Nephron (organoid): Measurements from ENCODE around the gene LRRC8D.

ENCODE experiments used
- H3K27ac Mint-ChIP-seq, 3 experiments: 2 replicates each; pipeline ENCODE4 v1.8.0; 2020; ENCODE audit warnings: mixed read lengths in 3 of 3, mild to moderate bottlenecking in 2 of 3, moderate library complexity in 1 of 3
- H3K27me3 Mint-ChIP-seq: 2 replicates; pipeline ENCODE4 v1.8.0; 2021; ENCODE audit warnings: low read depth, mild to moderate bottlenecking, moderate library complexity, mixed read lengths
- H3K36me3 Mint-ChIP-seq: 2 replicates; pipeline ENCODE4 v1.8.0; 2020; ENCODE audit warnings: low read depth, mixed read lengths
- H3K4me1 Mint-ChIP-seq: 2 replicates; pipeline ENCODE4 v1.8.0; 2020; ENCODE audit warnings: mixed read lengths
- H3K4me3 Mint-ChIP-seq, 3 experiments: 2 replicates each; pipeline ENCODE4 v1.8.0; 2020; ENCODE audit warnings: mild to moderate bottlenecking in 3 of 3, mixed read lengths in 3 of 3, moderate library complexity in 2 of 3
- H3K9me3 Mint-ChIP-seq: 2 replicates; pipeline ENCODE4 v1.8.0; 2020; ENCODE audit warnings: mixed read lengths
- TF ChIP-seq, protein P1 (sequence below), 3 experiments: fragments of 200-600 bp; sonication (generic); IDR thresholded peaks; one replicate each; pipeline ENCODE4 v1.5.0; 2021; ENCODE audit warnings: antibody characterized with exemption in 3 of 3; ENCODE audit not compliant: unreplicated experiment in 3 of 3

The LRRC8D gene

DNA sequence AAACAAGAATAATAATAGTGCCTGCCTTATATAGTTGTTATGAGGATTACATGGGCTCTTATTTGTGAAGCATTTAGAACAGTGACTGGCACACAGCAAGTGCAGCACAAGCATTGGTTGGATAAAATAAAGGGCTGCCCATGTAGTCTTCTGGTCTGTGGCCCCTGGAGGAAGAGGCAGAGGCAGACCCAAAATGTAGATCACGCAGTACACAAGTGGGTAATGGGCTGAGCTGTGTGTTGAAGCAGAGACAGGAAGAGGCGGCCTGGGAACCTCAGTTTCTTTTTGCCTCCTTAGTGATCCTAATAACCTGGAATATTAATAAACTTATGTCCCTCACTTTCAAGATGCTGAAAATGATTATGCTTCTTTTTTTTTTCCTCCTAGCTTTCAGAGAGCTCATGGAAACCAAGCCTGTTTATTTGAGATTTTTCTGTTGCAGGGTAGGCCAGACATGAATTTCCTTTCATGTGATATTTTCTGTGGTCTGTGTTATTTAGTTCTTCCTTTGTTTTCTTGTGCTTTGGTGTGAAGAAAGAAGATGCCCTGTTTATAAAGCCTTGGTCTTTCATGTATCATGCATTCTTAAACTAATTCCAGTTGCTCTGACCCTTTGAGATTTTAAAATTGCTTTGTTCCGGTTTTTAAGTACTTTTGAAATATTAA lies 42.5 kb downstream of the LRRC8D start:
- H3K4me1 Mint-ChIP-seq, result no peaks in the 10 kb centered on the region
- H3K9me3 Mint-ChIP-seq, result no peaks in the 10 kb centered on the region
- H3K4me3 Mint-ChIP-seq, result no peak overlapping the region
- H3K36me3 Mint-ChIP-seq, result peaks cover 19% of the 10 kb centered on the region
- H3K27me3 Mint-ChIP-seq, result no peaks in the 10 kb centered on the region
- TF ChIP-seq, protein P1, sequence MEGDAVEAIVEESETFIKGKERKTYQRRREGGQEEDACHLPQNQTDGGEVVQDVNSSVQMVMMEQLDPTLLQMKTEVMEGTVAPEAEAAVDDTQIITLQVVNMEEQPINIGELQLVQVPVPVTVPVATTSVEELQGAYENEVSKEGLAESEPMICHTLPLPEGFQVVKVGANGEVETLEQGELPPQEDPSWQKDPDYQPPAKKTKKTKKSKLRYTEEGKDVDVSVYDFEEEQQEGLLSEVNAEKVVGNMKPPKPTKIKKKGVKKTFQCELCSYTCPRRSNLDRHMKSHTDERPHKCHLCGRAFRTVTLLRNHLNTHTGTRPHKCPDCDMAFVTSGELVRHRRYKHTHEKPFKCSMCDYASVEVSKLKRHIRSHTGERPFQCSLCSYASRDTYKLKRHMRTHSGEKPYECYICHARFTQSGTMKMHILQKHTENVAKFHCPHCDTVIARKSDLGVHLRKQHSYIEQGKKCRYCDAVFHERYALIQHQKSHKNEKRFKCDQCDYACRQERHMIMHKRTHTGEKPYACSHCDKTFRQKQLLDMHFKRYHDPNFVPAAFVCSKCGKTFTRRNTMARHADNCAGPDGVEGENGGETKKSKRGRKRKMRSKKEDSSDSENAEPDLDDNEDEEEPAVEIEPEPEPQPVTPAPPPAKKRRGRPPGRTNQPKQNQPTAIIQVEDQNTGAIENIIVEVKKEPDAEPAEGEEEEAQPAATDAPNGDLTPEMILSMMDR (IDR thresholded peaks at IDR 0.05; ENCODE audit: unreplicated experiment in 3 of 3), result no peak
- no peak overlapping the region for H3K27ac Mint-ChIP-seq

GRCh38 chr1:89865498-89866382 lies 44.9 kb downstream of the LRRC8D start:
- no peak overlapping the region for H3K27ac Mint-ChIP-seq
- H3K9me3 Mint-ChIP-seq, result no peaks in the 10 kb centered on the region
- H3K4me3 Mint-ChIP-seq, result no peak overlapping the region
- TF ChIP-seq, protein P1 (IDR thresholded peaks at IDR 0.05; ENCODE audit: unreplicated experiment in 3 of 3), result no peak
- H3K27me3 Mint-ChIP-seq, result no peaks in the 10 kb centered on the region
- no peaks in the 10 kb centered on the region for H3K4me1 Mint-ChIP-seq
- H3K36me3 Mint-ChIP-seq, result peaks cover 33% of the 10 kb centered on the region

GRCh38 chr1:89866568-89866967 lies 45.7 kb downstream of the LRRC8D start:
- H3K36me3 Mint-ChIP-seq, result peaks cover 35% of the 10 kb centered on the region
- TF ChIP-seq, protein P1 (IDR thresholded peaks at IDR 0.05; ENCODE audit: unreplicated experiment in 3 of 3), result no peak
- no peaks in the 10 kb centered on the region for H3K9me3 Mint-ChIP-seq
- no peaks in the 10 kb centered on the region for H3K27me3 Mint-ChIP-seq
- no peaks in the 10 kb centered on the region for H3K4me1 Mint-ChIP-seq
- no peak overlapping the region for H3K4me3 Mint-ChIP-seq
- H3K27ac Mint-ChIP-seq, result no peak overlapping the region

DNA sequence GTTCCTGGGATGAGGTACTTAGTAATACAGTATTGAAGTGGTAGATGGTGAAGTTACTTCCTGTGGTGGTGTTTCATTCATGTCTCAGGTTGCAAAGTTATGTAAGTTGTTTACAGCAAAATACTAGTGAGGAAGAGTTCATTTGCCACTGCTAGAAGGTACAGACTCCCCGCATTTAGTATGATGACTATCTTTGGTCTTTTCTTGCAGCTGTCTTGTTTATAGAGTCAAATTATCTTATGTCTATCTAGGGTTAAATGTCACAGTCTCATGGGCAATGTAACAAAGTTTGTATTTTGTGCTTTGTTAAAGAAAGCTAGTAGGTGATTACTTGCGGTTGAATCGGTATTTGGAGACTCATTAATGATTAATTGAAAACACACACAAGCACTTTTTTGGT lies 50.2 kb downstream of the LRRC8D start:
- no peak overlapping the region for H3K27ac Mint-ChIP-seq
- H3K4me1 Mint-ChIP-seq, result peaks cover 7% of the 10 kb centered on the region
- peaks cover 32% of the 10 kb centered on the region for H3K36me3 Mint-ChIP-seq
- no peaks in the 10 kb centered on the region for H3K27me3 Mint-ChIP-seq
- H3K4me3 Mint-ChIP-seq, result no peak overlapping the region
- TF ChIP-seq, protein P1 (IDR thresholded peaks at IDR 0.05; ENCODE audit: unreplicated experiment in 3 of 3), result no peak
- H3K9me3 Mint-ChIP-seq, result no peaks in the 10 kb centered on the region

GRCh38 chr1:89871768-89872473 lies 51.1 kb downstream of the LRRC8D start:
- Mint-ChIP-seq H3K4me3 (no peak overlapping the region), H3K36me3 (peaks cover 32% of the 10 kb centered on the region), H3K27ac (no peak overlapping the region), H3K9me3 (no peaks in the 10 kb centered on the region), H3K27me3 (no peaks in the 10 kb centered on the region), H3K4me1 (peaks cover 7% of the 10 kb centered on the region)
- TF ChIP-seq, protein P1 (IDR thresholded peaks at IDR 0.05; ENCODE audit: unreplicated experiment in 3 of 3), result no peak
